ENCODE measurements around the gene WDHD1.
"Not testable (repeated sequence)": the region's sequence is repeated elsewhere in the genome, so short reads cannot be mapped to it uniquely, and the experiment has no call there.

The WDHD1 gene, protein sequence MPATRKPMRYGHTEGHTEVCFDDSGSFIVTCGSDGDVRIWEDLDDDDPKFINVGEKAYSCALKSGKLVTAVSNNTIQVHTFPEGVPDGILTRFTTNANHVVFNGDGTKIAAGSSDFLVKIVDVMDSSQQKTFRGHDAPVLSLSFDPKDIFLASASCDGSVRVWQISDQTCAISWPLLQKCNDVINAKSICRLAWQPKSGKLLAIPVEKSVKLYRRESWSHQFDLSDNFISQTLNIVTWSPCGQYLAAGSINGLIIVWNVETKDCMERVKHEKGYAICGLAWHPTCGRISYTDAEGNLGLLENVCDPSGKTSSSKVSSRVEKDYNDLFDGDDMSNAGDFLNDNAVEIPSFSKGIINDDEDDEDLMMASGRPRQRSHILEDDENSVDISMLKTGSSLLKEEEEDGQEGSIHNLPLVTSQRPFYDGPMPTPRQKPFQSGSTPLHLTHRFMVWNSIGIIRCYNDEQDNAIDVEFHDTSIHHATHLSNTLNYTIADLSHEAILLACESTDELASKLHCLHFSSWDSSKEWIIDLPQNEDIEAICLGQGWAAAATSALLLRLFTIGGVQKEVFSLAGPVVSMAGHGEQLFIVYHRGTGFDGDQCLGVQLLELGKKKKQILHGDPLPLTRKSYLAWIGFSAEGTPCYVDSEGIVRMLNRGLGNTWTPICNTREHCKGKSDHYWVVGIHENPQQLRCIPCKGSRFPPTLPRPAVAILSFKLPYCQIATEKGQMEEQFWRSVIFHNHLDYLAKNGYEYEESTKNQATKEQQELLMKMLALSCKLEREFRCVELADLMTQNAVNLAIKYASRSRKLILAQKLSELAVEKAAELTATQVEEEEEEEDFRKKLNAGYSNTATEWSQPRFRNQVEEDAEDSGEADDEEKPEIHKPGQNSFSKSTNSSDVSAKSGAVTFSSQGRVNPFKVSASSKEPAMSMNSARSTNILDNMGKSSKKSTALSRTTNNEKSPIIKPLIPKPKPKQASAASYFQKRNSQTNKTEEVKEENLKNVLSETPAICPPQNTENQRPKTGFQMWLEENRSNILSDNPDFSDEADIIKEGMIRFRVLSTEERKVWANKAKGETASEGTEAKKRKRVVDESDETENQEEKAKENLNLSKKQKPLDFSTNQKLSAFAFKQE

DNA sequence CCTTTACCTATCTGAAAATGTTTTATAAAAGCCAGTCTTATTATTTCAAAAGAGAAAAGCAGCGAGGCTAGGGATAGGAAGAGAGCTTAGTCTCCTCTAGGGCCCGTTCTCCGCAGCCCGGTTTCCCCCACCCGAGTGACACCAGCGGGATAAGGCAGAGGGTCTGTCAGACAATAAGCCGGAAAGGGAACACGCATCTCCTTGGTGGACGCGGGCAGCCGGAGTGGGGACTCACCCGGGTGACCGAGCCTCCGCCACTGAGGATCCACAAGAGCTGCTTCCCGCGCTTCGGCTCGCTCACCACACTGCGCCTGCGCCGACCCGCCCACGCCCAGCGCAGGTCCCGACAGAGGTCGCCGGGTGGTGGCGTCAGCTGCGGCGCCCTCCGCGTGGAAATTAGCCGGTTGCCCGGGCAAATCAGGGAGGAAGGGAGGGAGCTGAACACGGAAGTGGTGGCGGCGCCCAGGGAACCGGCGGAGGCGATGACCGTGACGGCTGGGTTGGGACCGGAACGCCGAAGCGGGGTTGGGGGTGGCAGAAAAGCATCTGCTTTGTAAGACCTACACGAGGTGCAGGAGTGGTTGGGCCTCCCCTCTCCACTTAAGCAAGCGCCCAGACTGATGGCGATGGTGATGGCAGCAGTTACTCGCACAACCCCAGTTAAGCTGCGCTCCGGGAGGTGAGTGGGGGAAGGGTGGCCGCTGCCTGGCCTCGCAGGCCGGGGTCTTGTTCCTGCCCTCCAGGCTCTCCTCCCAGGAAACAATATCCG is at the start of gene WDHD1, which contains the start of gene SOCS4:
WDHD1 (minus strand) TSS at position 307 of the 769 bp plus-strand sequence. CDS start 312 bp downstream, outside the sequence.
SOCS4 (plus strand) TSS at position 444 of the 769 bp plus-strand sequence. CDS start 15,806 bp downstream, outside the sequence.
- H3K4me3 ChIP-seq (ENCODE audit: low read depth, low read length), result peak within 1 kb of the TSS; percentile 95
- H3K4me1 ChIP-seq (ENCODE audit: control insufficient read depth, insufficient read depth, low read length), result peaks cover 16% of the 10 kb centered on the region
- H3K36me3 ChIP-seq (ENCODE audit: control insufficient read depth, insufficient read depth, low read length), result no peaks in the 10 kb centered on the region
- peak within 1 kb of the TSS; percentile 93 for H3K9ac ChIP-seq (ENCODE audit: low read depth, low read length)
- H3K9me3 ChIP-seq (ENCODE audit: control insufficient read depth, insufficient read depth, low read length), result no peaks in the 10 kb centered on the region
- H3K27me3 ChIP-seq (ENCODE audit: control insufficient read depth, insufficient read depth, low read length), result no peaks in the 10 kb centered on the region

DNA sequence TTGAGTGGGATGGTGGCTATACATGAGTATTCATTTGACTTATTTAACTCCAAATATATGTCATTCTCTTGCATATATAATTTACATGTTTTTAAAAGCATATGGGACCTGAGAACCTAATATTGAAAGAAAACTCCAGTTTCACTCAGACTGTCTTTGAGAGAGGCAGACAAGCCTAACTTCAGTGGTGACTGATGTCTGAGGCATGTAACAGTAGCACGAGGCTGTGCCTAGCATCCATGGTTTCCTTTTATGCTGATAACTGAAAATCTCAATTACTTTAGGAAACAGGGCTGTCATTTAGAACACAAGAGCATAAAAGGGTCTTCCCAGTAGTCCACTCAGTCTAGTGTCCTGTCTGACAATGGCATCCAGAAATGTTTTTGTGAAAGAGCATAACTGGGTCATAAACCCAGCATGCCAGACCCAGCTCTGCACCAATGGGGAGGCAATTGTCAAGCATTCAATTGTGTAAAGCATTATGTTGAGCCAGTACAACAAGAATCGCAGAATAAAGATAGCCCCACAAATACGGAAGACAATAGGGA is 48.8 kb upstream of the WDHD1 start:
- H3K9ac ChIP-seq (ENCODE audit: low read depth, low read length), result no peak overlapping the region
- H3K27me3 ChIP-seq (ENCODE audit: control insufficient read depth, insufficient read depth, low read length), result no peaks in the 10 kb centered on the region
- H3K36me3 ChIP-seq (ENCODE audit: control insufficient read depth, insufficient read depth, low read length), result no peaks in the 10 kb centered on the region
- no peak overlapping the region for H3K4me3 ChIP-seq (ENCODE audit: low read depth, low read length)
- H3K9me3 ChIP-seq (ENCODE audit: control insufficient read depth, insufficient read depth, low read length), result no peaks in the 10 kb centered on the region
- H3K4me1 ChIP-seq (ENCODE audit: control insufficient read depth, insufficient read depth, low read length), result no peaks in the 10 kb centered on the region

DNA sequence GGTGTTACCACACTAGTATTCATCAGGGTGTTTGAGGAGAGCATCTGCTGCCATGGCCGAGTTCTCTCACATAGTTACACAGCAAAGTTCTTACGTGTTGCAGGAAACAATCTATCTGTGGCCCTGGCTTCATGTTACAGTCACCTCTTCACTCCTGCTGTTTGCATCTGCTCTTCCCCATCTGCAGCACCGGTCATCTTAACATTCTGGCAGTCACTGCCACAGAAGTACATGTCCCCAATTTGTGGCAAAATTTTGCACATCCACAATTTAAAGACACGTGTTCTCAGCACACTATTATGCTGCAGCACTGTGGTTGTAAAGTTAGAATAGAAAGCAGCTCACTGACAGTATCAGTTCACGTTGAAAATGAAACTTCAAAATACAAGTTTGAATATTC is 47.8 kb upstream of the WDHD1 start:
- Histone ChIP-seq H3K27me3 (ENCODE audit: control insufficient read depth, insufficient read depth, low read length) (no peaks in the 10 kb centered on the region), H3K36me3 (ENCODE audit: control insufficient read depth, insufficient read depth, low read length) (no peaks in the 10 kb centered on the region), H3K9me3 (ENCODE audit: control insufficient read depth, insufficient read depth, low read length) (no peaks in the 10 kb centered on the region), H3K9ac (ENCODE audit: low read depth, low read length) (no peak overlapping the region), H3K4me1 (ENCODE audit: control insufficient read depth, insufficient read depth, low read length) (no peaks in the 10 kb centered on the region), H3K4me3 (ENCODE audit: low read depth, low read length) (no peak overlapping the region)

- Histone ChIP-seq H3K27me3 (ENCODE audit: control insufficient read depth, insufficient read depth, low read length) (no peaks in the 10 kb centered on the region), H3K4me3 (ENCODE audit: low read depth, low read length) (no peak overlapping the region), H3K9me3 (ENCODE audit: control insufficient read depth, insufficient read depth, low read length) (no peaks in the 10 kb centered on the region), H3K9ac (ENCODE audit: low read depth, low read length) (no peak overlapping the region), H3K4me1 (ENCODE audit: control insufficient read depth, insufficient read depth, low read length) (no peaks in the 10 kb centered on the region), H3K36me3 (ENCODE audit: control insufficient read depth, insufficient read depth, low read length) (no peaks in the 10 kb centered on the region)
These were observed 47.0 kb upstream of the WDHD1 start for GRCh38 chr14:55073856-55074255.

- H3K9ac ChIP-seq (ENCODE audit: low read depth, low read length), result no peak overlapping the region
- no peak overlapping the region for H3K4me3 ChIP-seq (ENCODE audit: low read depth, low read length)
These were observed 45.2 kb upstream of the WDHD1 start for GRCh38 chr14:55071870-55072640.

DNA sequence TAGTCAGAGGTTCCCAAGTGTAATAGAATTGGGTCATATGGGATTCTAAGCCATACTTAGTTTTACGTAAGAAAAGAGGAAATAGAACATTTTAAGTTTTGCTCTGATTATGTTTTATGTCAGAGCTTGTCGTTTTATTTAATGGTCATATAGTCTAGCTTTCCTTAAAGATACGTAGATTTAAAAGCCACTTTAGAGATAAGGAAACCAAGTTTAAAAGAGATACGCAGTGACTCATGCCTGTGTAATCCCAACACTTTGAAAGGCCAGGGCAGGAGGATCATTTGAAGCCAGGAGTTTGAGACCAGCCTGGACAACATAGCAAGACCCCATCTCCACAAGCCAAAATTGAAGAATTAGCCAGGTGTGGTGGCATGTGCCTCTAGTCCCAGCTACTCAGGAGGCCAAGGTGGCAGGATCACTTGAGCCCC is 44.1 kb upstream of the WDHD1 start:
- H3K36me3 ChIP-seq (ENCODE audit: control insufficient read depth, insufficient read depth, low read length), result no peaks in the 10 kb centered on the region
- H3K4me1 ChIP-seq (ENCODE audit: control insufficient read depth, insufficient read depth, low read length), result no peaks in the 10 kb centered on the region
- H3K27me3 ChIP-seq (ENCODE audit: control insufficient read depth, insufficient read depth, low read length), result no peaks in the 10 kb centered on the region
- H3K4me3 ChIP-seq (ENCODE audit: low read depth, low read length), result no peak overlapping the region
- H3K9me3 ChIP-seq (ENCODE audit: control insufficient read depth, insufficient read depth, low read length), result no peaks in the 10 kb centered on the region
- H3K9ac ChIP-seq (ENCODE audit: low read depth, low read length), result no peak overlapping the region

More at GRCh38 chr14:55071870-55072640, 45.2 kb upstream of the WDHD1 start:
- Histone ChIP-seq H3K9me3 (ENCODE audit: control insufficient read depth, insufficient read depth, low read length) (no peaks in the 10 kb centered on the region), H3K36me3 (ENCODE audit: control insufficient read depth, insufficient read depth, low read length) (no peaks in the 10 kb centered on the region), H3K4me1 (ENCODE audit: control insufficient read depth, insufficient read depth, low read length) (no peaks in the 10 kb centered on the region), H3K27me3 (ENCODE audit: control insufficient read depth, insufficient read depth, low read length) (no peaks in the 10 kb centered on the region)

DNA sequence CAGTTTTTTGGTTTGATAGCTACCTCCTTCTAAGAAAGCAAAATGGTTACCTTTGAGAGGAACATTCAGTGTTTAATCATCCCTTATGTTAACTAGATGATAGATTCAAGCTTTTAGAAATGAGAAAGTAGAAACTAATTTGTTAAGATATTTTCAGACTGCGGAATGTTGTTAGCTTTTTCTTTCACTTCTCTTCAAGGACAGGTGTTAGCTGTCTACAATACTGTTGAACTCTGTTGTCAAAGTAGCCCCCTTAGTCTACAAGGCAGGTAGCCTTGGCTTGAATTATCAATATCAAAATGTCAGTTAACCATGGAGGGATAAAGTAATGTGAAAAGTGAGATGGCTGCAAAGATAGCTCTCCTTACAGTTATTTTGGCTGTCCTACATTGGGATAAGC is 39.3 kb upstream of the WDHD1 start:
- Histone ChIP-seq H3K36me3 (ENCODE audit: control insufficient read depth, insufficient read depth, low read length) (peaks cover 9% of the 10 kb centered on the region), H3K9ac (ENCODE audit: low read depth, low read length) (no peak overlapping the region), H3K27me3 (ENCODE audit: control insufficient read depth, insufficient read depth, low read length) (no peaks in the 10 kb centered on the region), H3K4me3 (ENCODE audit: low read depth, low read length) (no peak overlapping the region), H3K9me3 (ENCODE audit: control insufficient read depth, insufficient read depth, low read length) (no peaks in the 10 kb centered on the region), H3K4me1 (ENCODE audit: control insufficient read depth, insufficient read depth, low read length) (no peaks in the 10 kb centered on the region)

DNA sequence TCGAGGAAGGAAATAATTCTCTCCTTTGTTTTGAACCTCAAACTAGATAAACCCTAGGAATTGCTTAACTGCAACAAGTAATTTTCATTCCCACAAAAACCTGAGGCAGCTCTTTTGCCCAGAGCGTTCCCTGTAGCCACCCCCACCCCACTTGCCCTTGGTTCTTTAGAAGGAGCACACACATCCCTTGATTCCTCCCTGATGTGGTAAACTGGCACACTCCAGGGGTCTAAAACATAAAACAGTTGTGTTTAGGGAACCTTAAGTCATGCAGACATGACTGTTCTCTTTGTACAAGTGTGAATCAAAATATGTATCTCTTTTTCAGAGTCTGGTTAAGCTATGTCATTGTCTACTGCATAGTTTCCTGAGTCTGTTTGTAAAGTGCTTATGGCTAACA is 38.5 kb upstream of the WDHD1 start:
- no peak overlapping the region for H3K9ac ChIP-seq (ENCODE audit: low read depth, low read length)
- no peaks in the 10 kb centered on the region for H3K9me3 ChIP-seq (ENCODE audit: control insufficient read depth, insufficient read depth, low read length)
- no peak overlapping the region for H3K4me3 ChIP-seq (ENCODE audit: low read depth, low read length)
- no peaks in the 10 kb centered on the region for H3K4me1 ChIP-seq (ENCODE audit: control insufficient read depth, insufficient read depth, low read length)
- peaks cover 9% of the 10 kb centered on the region for H3K36me3 ChIP-seq (ENCODE audit: control insufficient read depth, insufficient read depth, low read length)
- H3K27me3 ChIP-seq (ENCODE audit: control insufficient read depth, insufficient read depth, low read length), result no peaks in the 10 kb centered on the region

DNA sequence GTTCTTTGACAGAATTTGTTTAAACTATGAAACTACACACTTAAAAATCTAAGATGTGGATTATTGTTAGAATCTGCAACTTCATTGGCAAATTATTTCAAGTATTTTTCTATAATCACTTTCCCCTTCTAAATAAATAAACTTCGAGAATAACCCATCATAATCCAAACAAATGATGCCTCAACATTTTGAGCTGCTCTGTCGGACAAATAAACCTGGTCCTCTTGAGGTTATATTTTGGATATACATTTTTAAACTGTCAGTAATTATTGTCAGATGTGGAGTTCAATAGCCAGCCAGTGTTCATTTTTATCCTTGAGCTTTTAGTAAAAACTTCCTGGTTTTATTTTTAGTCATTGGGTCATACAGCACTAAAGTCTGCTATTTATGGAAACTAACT is 38.0 kb upstream of the WDHD1 start:
- H3K9ac ChIP-seq (ENCODE audit: low read depth, low read length); H3K4me3 ChIP-seq (ENCODE audit: low read depth, low read length); H3K36me3 ChIP-seq (ENCODE audit: control insufficient read depth, insufficient read depth, low read length); H3K27me3 ChIP-seq (ENCODE audit: control insufficient read depth, insufficient read depth, low read length); H3K4me1 ChIP-seq (ENCODE audit: control insufficient read depth, insufficient read depth, low read length); H3K9me3 ChIP-seq (ENCODE audit: control insufficient read depth, insufficient read depth, low read length): not testable (repeated sequence)

GRCh38 chr14:55062517-55063351 is 35.8 kb upstream of the WDHD1 start:
- Histone ChIP-seq H3K36me3 (ENCODE audit: control insufficient read depth, insufficient read depth, low read length) (peaks cover 9% of the 10 kb centered on the region), H3K4me3 (ENCODE audit: low read depth, low read length) (no peak overlapping the region), H3K9ac (ENCODE audit: low read depth, low read length) (no peak overlapping the region), H3K27me3 (ENCODE audit: control insufficient read depth, insufficient read depth, low read length) (no peaks in the 10 kb centered on the region), H3K9me3 (ENCODE audit: control insufficient read depth, insufficient read depth, low read length) (no peaks in the 10 kb centered on the region), H3K4me1 (ENCODE audit: control insufficient read depth, insufficient read depth, low read length) (no peaks in the 10 kb centered on the region)
